HepG2 (cell line): ENCODE results near the gene CPXM1. TPM values are rescaled to one million over a fixed set of nuclear protein-coding genes. Genes with fewer than 3 reads are reported as not detected.
A peak's percentile ranks its signal among the peaks of the same experiment; 100 is the strongest.

ENCODE experiments used
- ATAD3A ChIP-seq: sonication (generic); formaldehyde crosslinking; IDR thresholded peaks from 2 replicates; pipeline ENCODE4 v1.4.0; 2020; ENCODE audit warnings: missing genetic modification reagents
- CHD4 ChIP-seq: fragments of 200-600 bp; sonication (generic); IDR thresholded peaks from 2 replicates; pipeline ENCODE4 v1.7.0; 2017; ENCODE audit warnings: mild to moderate bottlenecking, low read length, borderline replicate concordance
- ETV6 ChIP-seq: sonication (generic); formaldehyde crosslinking; conservative IDR thresholded peaks from 2 replicates; pipeline ENCODE4 v1.4.0; 2020; ENCODE audit warnings: missing genetic modification reagents
- FOXK1 ChIP-seq: sonication (generic); formaldehyde crosslinking; IDR thresholded peaks from 2 replicates; pipeline ENCODE4 v1.4.0; 2020; ENCODE audit warnings: low read depth, missing genetic modification reagents, borderline replicate concordance
- GMEB1 ChIP-seq: sonication (generic); formaldehyde crosslinking; IDR thresholded peaks from 2 replicates; pipeline ENCODE4 v1.5.1; 2020; ENCODE audit warnings: missing genetic modification reagents, mild to moderate bottlenecking, borderline replicate concordance
- GTF3A ChIP-seq: sonication (generic); formaldehyde crosslinking; conservative IDR thresholded peaks from 2 replicates; pipeline ENCODE4 v1.4.0; 2020; ENCODE audit warnings: mild to moderate bottlenecking, missing genetic modification reagents
- HDAC1 ChIP-seq: sonication (generic); formaldehyde crosslinking; IDR thresholded peaks from 2 replicates; pipeline ENCODE4 v1.5.1; 2020; ENCODE audit warnings: mild to moderate bottlenecking, missing genetic modification reagents
- HDAC2 ChIP-seq: sonication (generic); formaldehyde crosslinking; IDR thresholded peaks from 2 replicates; pipeline ENCODE4 v1.4.0; 2020; ENCODE audit warnings: missing genetic modification reagents
- HHEX ChIP-seq: IDR thresholded peaks from 2 replicates; pipeline ENCODE4 v1.6.1; 2016; ENCODE audit warnings: control low read depth
- HNRNPH1 ChIP-seq: fragments of 200-400 bp; formaldehyde crosslinking; optimal IDR thresholded peaks from 2 replicates; pipeline ENCODE3; 2017; ENCODE audit warnings: mild to moderate bottlenecking, low read depth, low read length
- KDM6A ChIP-seq: IDR thresholded peaks from 2 replicates; pipeline ENCODE4 v1.6.1; 2016; ENCODE audit warnings: low read depth
- NFKBIZ ChIP-seq: IDR thresholded peaks from 2 replicates; pipeline ENCODE4 v1.6.1; 2018; ENCODE audit warnings: missing genetic modification reagents, missing compliant biosample characterization
- POGK ChIP-seq: sonication (generic); formaldehyde crosslinking; conservative IDR thresholded peaks from 2 replicates; pipeline ENCODE4 v1.8.0; 2022; ENCODE audit warnings: mild to moderate bottlenecking, moderate library complexity, missing genetic modification reagents
- RXRA ChIP-seq: sonication (generic); formaldehyde crosslinking; IDR thresholded peaks from 2 replicates; pipeline ENCODE4 v1.5.1; 2020; ENCODE audit warnings: missing genetic modification reagents
- SNAI1 ChIP-seq: sonication (generic); formaldehyde crosslinking; IDR thresholded peaks from 2 replicates; pipeline ENCODE4 v1.5.0; 2020; ENCODE audit warnings: mild to moderate bottlenecking, missing genetic modification reagents, borderline replicate concordance
- THAP9 ChIP-seq: sonication (generic); formaldehyde crosslinking; IDR thresholded peaks from 2 replicates; pipeline ENCODE4; 2020; ENCODE audit warnings: missing genetic modification reagents, mild to moderate bottlenecking, borderline replicate concordance
- TSC22D2 ChIP-seq: sonication (generic); formaldehyde crosslinking; IDR thresholded peaks from 2 replicates; pipeline ENCODE4 v1.5.1; 2020; ENCODE audit warnings: missing genetic modification reagents, mild to moderate bottlenecking, borderline replicate concordance
- ZHX1 ChIP-seq: sonication (generic); formaldehyde crosslinking; IDR thresholded peaks from 2 replicates; pipeline ENCODE4 v1.8.1; 2022; ENCODE audit warnings: low read depth, mild to moderate bottlenecking, missing genetic modification reagents
- ZNF274 ChIP-seq: sonication (generic); formaldehyde crosslinking; IDR thresholded peaks from 2 replicates; pipeline ENCODE4 v1.5.1; 2020; ENCODE audit warnings: mild to moderate bottlenecking, missing genetic modification reagents
- ZNF616 ChIP-seq: sonication (generic); formaldehyde crosslinking; IDR thresholded peaks from 2 replicates; pipeline ENCODE4 v1.5.0; 2020; ENCODE audit warnings: low read depth, mild to moderate bottlenecking, missing genetic modification reagents
- ZNF883 ChIP-seq: sonication (generic); formaldehyde crosslinking; IDR thresholded peaks from 2 replicates; pipeline ENCODE4 v1.5.1; 2020; ENCODE audit warnings: mild to moderate bottlenecking, missing genetic modification reagents; ENCODE audit errors: not compliant biosample characterization
- ZSCAN29 ChIP-seq: sonication (generic); formaldehyde crosslinking; conservative IDR thresholded peaks from 2 replicates; pipeline ENCODE4 v1.4.0; 2020; ENCODE audit warnings: mild to moderate bottlenecking, missing genetic modification reagents
- polyA plus RNA-seq, 8 experiments: library from polyadenylated mRNA; depleted of rRNA in 3 of 8; stranded (reverse) in 7 of 8; unstranded in 1 of 8; fragments of >200 nt; fragmentation: Illumina TruSeq in 4 of 8; extraction: Trizol in 4 of 8; gene quantifications; 2 replicates each; pipeline versions ENCODE4 v1.2.1 to v1.2.3, GENCODE V29; 2011 to 2016; ENCODE audit warnings: low read depth in 4 of 8, missing spikeins in 1 of 8, mixed read lengths in 1 of 8; ENCODE audit not compliant: insufficient read depth in 1 of 8
- total RNA-seq, 5 experiments: library from RNA; depleted of rRNA; stranded (reverse); fragments of >200 nt; fragmentation: Illumina TruSeq; extraction: Trizol; gene quantifications; 2 replicates each; pipeline ENCODE4 v1.2.3, GENCODE V29; 2016; ENCODE audit warnings: low read depth in 1 of 5

Gene CPXM1
- total and polyA plus RNA-seq, 2 of the 13 experiments (the other 11 are each of a cell fraction or from before 2014, with no cell fraction given) = 0.07 TPM; not detected in 1

GRCh38 chr20:2751347-2751877 is 49.0 kb downstream of the CPXM1 start (continued):
- TF ChIP-seq FOXK1 (no peak; the same call in 1 of the 2 replicates), NFKBIZ (CRISPR knock-in tag) (no peak), HHEX (CRISPR knock-in tag) (no peak), TSC22D2 (CRISPR knock-in tag) (0 out of 2 replicates have a peak, but pooled peaks have one; percentile 23), ATAD3A (CRISPR knock-in tag) (no peak), ZNF274 (CRISPR knock-in tag) (no peak), HNRNPH1 (no peak), HDAC2 (no peak; the same call in 1 of the 2 replicates), RXRA (CRISPR knock-in tag) (no peak), ZSCAN29 (CRISPR knock-in tag) (0 out of 2 replicates have a peak, but pooled peaks have one; percentile 36), POGK (peak; percentile 62; the same call in 1 of the 2 replicates), THAP9 (CRISPR knock-in tag) (no peak), GMEB1 (no peak), ZNF616 (no peak), CHD4 (no peak), ZNF883 (CRISPR knock-in tag) (no peak), GTF3A (CRISPR knock-in tag) (no peak), HDAC1 (CRISPR knock-in tag) (peak; percentile 79), ETV6 (CRISPR knock-in tag) (no peak), ZHX1 (CRISPR knock-in tag) (no peak), KDM6A (CRISPR knock-in tag) (no peak), SNAI1 (peak; percentile 94; the same call in 1 of the 2 replicates)
